A673 (cell line): ENCODE results near the gene TRAF4. TPM values are rescaled to one million over a fixed set of nuclear protein-coding genes. Genes with fewer than 3 reads are reported as not detected.

ENCODE experiments used
- BruUV-seq: library from RNA; stranded (reverse); fragments of 400-500 nt; replicated peaks from 2 replicates; lab custom pipeline; 2021; lab: Mats Ljungman, UMichigan
- CTCF ChIA-PET: fragments of 300-600 bp; sonication (Branson Sonifier 250); formaldehyde crosslinking; loops from one replicate; lab custom pipeline; 2022; ENCODE audit warnings: antibody characterized with exemption; lab: Charles Lee
- POLR2A ChIA-PET: fragments of 300-600 bp; sonication (Branson Sonifier 250); formaldehyde crosslinking; loops from one replicate; lab custom pipeline; 2022; ENCODE audit warnings: antibody characterized with exemption; ENCODE audit not compliant: low non-redundant PET; lab: Charles Lee
- DNase-seq: peaks from one replicate; pipeline ENCODE4 v3.0.0-alpha.2; 2015; ENCODE audit warnings: low spot score
- H3K27ac ChIP-seq: fragments of 200-600 bp; sonication (generic); 2 replicates; pipeline ENCODE4 v1.5.1; 2016; ENCODE audit warnings: mixed run types, low read depth, mild to moderate bottlenecking, mixed read lengths, antibody characterized with exemption, low read length; ENCODE audit not compliant: poor library complexity, severe bottlenecking
- H3K27me3 ChIP-seq: fragments of 200-600 bp; sonication (generic); replicated peaks from 2 replicates; pipeline ENCODE4 v1.6.1; 2017; ENCODE audit warnings: mixed run types, low read depth, mild to moderate bottlenecking, mixed read lengths, antibody characterized with exemption, low read length; ENCODE audit not compliant: insufficient read depth, poor library complexity
- H3K36me3 ChIP-seq: fragments of 200-600 bp; sonication (generic); 2 replicates; pipeline ENCODE4 v1.6.1; 2016; ENCODE audit warnings: mixed run types, mild to moderate bottlenecking, mixed read lengths, antibody characterized with exemption, low read length; ENCODE audit not compliant: insufficient read depth, poor library complexity, severe bottlenecking
- H3K4me1 ChIP-seq: fragments of 200-600 bp; sonication (generic); 2 replicates; pipeline ENCODE4 v1.6.1; 2017; ENCODE audit warnings: mixed run types, mild to moderate bottlenecking, mixed read lengths, antibody characterized with exemption, low read length; ENCODE audit not compliant: insufficient read depth, poor library complexity, severe bottlenecking
- H3K4me3 ChIP-seq: fragments of 200-600 bp; sonication (generic); 2 replicates; pipeline ENCODE4 v1.5.1; 2016; ENCODE audit warnings: low read depth, mixed run types, mild to moderate bottlenecking, mixed read lengths, low read length; ENCODE audit not compliant: poor library complexity, severe bottlenecking
- H3K9me3 ChIP-seq: fragments of 200-600 bp; sonication (generic); 2 replicates; pipeline ENCODE4 v1.6.1; 2016; ENCODE audit warnings: mixed run types, low read depth, mild to moderate bottlenecking, mixed read lengths, antibody characterized with exemption, low read length; ENCODE audit not compliant: poor library complexity, severe bottlenecking
- EZH2 ChIP-seq: fragments of 200-600 bp; sonication (generic); IDR thresholded peaks from 2 replicates; pipeline ENCODE4 v1.6.1; 2017; ENCODE audit warnings: borderline replicate concordance, low read depth, mild to moderate bottlenecking, mixed read lengths, antibody characterized with exemption, low read length; ENCODE audit not compliant: poor library complexity, severe bottlenecking
- intact Hi-C: fragments of 100-400 bp; cut with micrococcal nuclease; formaldehyde crosslinking; loops from one replicate; pipeline ENCODE4 v1.10.0; 2022; ENCODE audit not compliant: unreplicated experiment
- total RNA-seq: library from RNA; stranded (reverse); gene quantifications from 2 replicates; pipeline ENCODE4 v1.2.3, GENCODE V29; 2021
- TF ChIP-seq, protein P1 (sequence below): fragments of 300-800, 200-600 bp; sonication (generic); conservative IDR thresholded peaks from 2 replicates; pipeline ENCODE4 v1.5.1; 2017; ENCODE audit warnings: low read depth, mild to moderate bottlenecking, antibody characterized with exemption, low read length, moderate library complexity, mixed read lengths

TRAF4 gene
- total RNA-seq, 1 experiment from 2014 or later, result 128 TPM

DNA sequence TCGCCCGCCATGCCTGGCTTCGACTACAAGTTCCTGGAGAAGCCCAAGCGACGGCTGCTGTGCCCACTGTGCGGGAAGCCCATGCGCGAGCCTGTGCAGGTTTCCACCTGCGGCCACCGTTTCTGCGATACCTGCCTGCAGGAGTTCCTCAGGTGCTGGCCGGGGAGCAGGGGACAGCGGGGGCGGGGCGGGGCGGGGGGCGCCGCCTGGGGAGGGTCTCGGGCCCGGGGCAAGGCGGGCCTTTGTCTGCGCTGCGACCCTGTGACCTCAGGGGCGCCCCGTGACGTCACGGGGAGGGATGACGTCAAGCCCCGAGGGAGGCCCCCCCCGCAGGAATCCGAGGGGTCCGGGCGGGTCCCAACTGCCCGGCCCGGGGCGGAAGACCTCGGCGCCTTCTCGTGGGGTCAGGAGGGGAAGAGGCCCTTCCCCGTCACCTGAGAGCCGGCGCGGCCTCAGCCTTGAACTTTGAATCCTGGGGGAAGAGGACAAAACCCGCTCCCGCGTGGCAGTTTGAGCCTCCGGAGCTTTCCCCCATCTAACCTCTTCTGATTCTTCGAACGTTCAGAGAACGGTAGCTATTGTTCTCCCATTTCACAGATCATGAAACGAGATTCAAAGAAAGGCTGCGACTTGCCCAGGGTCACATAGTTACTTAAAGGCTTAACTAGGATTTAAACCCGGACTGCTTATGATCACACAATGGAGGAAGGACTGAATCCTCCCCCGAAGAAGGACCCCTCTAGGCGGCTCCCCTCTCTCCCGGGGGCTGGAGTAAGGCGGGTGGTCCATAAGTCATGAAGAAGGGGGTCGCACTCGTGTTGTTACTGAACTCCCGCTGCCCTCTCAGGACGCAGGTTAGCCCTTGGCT, 527 bp downstream of the TRAF4 start:
- Histone ChIP-seq H3K4me3 (peak overlapping the region; percentile 72), H3K36me3 (peaks cover 23% of the 10 kb centered on the region), H3K27me3 (no peaks in the 10 kb centered on the region), H3K4me1 (peaks cover 32% of the 10 kb centered on the region), H3K27ac (peak overlapping the region; percentile 94), H3K9me3 (no peaks in the 10 kb centered on the region)
- POLR2A ChIA-PET, result interaction anchor here (0.6 kb wide), 1 partner anchor 17 kb away, joined by 4 read pairs; no protein-coding TSS in a partner anchor
- TF ChIP-seq EZH2, result no peak
- TF ChIP-seq, protein P1, sequence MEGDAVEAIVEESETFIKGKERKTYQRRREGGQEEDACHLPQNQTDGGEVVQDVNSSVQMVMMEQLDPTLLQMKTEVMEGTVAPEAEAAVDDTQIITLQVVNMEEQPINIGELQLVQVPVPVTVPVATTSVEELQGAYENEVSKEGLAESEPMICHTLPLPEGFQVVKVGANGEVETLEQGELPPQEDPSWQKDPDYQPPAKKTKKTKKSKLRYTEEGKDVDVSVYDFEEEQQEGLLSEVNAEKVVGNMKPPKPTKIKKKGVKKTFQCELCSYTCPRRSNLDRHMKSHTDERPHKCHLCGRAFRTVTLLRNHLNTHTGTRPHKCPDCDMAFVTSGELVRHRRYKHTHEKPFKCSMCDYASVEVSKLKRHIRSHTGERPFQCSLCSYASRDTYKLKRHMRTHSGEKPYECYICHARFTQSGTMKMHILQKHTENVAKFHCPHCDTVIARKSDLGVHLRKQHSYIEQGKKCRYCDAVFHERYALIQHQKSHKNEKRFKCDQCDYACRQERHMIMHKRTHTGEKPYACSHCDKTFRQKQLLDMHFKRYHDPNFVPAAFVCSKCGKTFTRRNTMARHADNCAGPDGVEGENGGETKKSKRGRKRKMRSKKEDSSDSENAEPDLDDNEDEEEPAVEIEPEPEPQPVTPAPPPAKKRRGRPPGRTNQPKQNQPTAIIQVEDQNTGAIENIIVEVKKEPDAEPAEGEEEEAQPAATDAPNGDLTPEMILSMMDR, result no peak
- CTCF ChIA-PET, result interaction anchor here (0.6 to 3.2 kb wide), 5 partner anchors 17 to 209 kb away, joined by 3 to 17 read pairs (median 4); partner anchors contain the start of gene TLCD1
- intact Hi-C loops, result no loop called here
- BruUV-seq, result TSS peak; percentile 68
- DNase-seq, result peak; percentile 48

DNA sequence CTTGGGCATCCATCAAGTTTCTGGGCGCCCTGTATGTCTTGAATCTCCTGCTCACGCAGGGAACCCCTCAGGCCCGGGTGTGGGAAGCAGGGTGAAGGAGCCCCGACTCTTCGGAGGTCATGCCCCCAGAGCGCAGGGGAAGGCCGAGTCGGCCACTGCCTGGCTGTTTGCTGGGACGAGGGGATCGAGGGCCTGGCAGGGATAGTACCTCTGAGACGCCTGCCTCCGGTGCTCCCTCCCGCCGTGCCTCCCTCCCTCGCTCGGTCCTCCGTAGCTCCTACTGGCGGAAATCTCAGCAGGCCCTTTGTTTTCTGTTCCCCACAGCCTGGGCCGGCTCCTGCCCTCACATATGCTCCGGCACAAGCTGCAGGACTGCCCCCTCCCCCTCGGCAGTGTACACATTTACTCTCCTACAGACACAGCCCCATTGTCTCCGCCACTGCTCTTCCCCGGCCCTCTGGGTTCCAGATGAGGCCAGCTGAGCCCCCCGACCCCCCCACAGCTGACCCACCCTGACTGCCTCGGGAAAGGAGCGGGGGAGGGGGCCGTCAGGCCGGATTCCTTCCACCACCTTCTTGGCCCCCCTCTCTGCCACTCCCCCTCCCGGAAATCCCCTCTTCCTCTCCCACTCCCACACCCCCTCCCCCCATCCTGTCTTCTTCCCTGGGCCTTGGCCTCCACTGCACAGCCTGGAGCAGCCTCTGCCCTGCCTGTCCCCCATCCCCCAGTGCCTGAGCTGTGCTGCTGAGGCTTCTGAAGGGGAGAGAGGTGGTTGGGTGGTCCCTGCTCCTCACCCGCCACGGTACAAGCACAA, 1.4 kb downstream of the TRAF4 start:
- peak overlapping the region; percentile 94 for H3K27ac ChIP-seq
- H3K4me1 ChIP-seq, result peaks cover 32% of the 10 kb centered on the region
- TF ChIP-seq EZH2, result no peak
- TF ChIP-seq, protein P1, result no peak
- CTCF ChIA-PET, result interaction anchor here (0.6 to 3.2 kb wide), 4 partner anchors 17 to 99 kb away, joined by 3 to 17 read pairs (median 4); partner anchors contain the start of genes NEK8 and TLCD1
- peak overlapping the region; percentile 72 for H3K4me3 ChIP-seq
- intact Hi-C loops, result loop anchor here (5.0 kb wide), 1 partner anchor 157 kb away; the partner anchor contains the start of gene DHRS13
- no peaks in the 10 kb centered on the region for H3K9me3 ChIP-seq
- no peaks in the 10 kb centered on the region for H3K27me3 ChIP-seq
- POLR2A ChIA-PET, result interaction anchor here (0.6 kb wide), 1 partner anchor 77 kb away, joined by 4 read pairs; no protein-coding TSS in a partner anchor
- peak; percentile 76 for DNase-seq
- BruUV-seq, result no TSS peak
- peaks cover 31% of the 10 kb centered on the region for H3K36me3 ChIP-seq

DNA sequence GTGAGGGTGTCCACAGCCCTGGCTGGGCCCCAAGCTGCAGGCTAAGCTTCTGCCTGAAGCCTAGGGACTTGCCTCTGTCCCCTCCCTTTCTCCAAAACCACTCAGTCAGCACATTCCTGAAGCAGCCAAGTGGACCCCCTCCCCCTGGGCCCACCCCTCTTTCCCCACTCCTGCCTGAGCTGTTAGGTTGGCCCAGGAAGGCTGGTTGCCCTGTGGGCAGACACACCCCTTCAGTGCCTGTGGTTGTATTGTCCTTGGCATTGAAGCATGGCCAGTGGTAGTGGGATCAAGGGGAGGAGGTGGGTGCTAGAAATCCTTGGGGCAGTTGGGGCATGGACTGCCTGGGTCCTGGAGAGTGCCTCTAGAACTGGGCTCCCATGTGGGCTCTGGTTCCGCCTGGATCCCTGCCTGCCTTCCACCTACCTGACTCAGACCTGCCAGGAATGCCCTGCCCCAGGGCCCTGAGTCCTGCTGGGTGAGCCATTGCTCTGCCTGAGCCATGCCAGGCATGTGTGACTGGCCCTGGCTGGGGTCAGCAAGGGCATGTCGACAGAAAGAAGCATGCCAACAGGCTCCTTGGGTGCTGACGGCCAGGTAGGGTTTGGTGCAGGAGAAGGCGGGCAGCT, 2.1 kb downstream of the TRAF4 start:
- BruUV-seq, result no TSS peak
- peak overlapping the region; percentile 72 for H3K4me3 ChIP-seq
- peaks cover 32% of the 10 kb centered on the region for H3K4me1 ChIP-seq
- no peaks in the 10 kb centered on the region for H3K9me3 ChIP-seq
- DNase-seq, result peak; percentile 43
- H3K27me3 ChIP-seq, result no peaks in the 10 kb centered on the region
- TF ChIP-seq, protein P1, result no peak
- no peak for TF ChIP-seq EZH2
- H3K36me3 ChIP-seq, result peaks cover 38% of the 10 kb centered on the region
- peak overlapping the region; percentile 94 for H3K27ac ChIP-seq
- intact Hi-C loops, result loop anchor here (5.0 kb wide), 1 partner anchor 156 kb away; the partner anchor contains the start of gene DHRS13
- ChIA-PET CTCF (interaction anchor here (0.6 to 3.2 kb wide), 5 partner anchors 17 to 427 kb away, joined by 3 to 17 read pairs (median 4); partner anchors contain the start of genes NEK8 and TLCD1), POLR2A (interaction anchor here (0.6 kb wide), 1 partner anchor 78 kb away, joined by 4 read pairs; no protein-coding TSS in a partner anchor)
